HG02852 (cell line): ENCODE data around the gene GRAP.

Source experiments
- ATAC-seq: cut with Tn5 transposase; IDR thresholded peaks from one replicate; pipeline ENCODE4 v1.9.1; 2021; ENCODE audit warnings: mild to moderate bottlenecking, moderate library complexity; ENCODE audit not compliant: unreplicated experiment

Gene GRAP

DNA sequence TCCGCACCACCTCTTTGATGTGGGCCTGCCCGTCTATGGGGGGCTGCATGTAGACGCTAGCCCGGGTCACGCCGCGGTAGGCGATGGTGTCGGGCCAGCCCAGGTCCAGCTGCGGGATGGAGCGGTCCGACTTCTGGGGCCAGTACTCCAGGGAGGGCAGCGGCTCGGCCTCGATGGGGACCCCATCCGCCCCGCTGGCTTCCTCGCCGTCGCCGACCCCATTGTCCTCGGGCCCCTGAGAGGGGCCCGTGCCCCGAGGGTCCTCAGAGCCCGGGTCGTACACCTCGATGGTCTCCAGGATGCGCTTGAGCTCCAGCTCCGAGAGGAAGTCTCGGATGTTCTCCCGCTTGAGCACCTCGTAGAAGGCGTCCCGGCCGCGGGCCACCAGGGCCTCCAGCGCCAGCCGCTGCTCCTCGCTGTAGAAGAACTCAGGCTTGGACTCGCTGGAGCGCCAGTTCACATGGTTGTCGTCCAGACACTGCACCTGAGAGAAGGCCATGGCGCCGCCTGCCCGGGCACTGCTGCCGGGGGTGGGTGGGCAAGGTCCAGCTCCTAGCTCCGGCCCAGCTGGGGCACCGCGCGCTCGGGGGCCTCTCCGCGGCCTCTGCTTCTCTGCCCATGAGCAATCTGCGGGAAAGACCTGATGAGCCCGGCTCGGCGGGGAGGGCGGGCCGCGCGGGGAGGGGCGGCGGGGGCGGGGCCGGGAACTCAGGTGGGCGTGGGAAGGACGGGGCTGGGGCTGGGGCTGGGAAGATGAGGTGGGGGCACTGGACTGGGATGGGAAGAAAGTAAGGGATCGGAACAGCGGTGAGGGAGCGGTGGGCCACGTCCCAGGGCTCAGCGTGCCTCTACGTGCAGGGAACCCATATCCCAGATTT is 43.0 kb downstream of the GRAP start:
- peak; percentile 16 for ATAC-seq

DNA sequence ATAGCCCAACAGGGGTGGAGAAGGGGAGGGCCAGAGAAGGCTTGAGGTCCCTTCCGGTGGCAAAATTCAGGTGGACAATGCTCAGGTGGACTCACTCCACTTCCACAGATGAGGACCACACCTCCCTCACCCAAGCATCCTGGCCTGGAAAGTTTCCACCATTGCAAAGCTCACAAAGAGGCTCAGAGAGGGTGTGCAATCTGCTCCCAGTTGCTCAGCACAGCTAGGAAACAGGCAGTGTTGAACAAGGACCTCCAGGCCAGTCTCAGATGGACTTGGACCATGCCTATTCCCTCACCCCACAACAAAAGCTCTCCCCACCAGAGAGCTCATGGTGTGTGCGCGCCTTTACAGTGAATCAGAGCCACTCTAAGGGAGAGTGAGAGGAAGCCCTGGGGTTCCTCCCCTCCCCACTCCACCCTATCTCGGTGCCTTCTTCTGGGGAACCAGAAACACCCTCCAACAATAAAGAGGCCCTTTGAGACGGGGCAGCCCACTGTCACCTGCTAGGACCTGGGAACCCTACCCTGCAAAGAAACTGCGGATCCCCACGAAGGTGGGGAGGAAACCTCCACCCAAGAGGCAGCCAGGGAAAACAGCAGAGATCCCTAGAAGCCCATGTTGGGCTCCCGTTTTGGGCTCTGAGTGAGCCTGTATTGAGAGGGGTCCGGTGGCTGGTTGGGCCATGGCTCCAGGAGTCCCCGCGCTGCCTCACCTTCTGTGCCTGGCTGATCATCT is 43.8 kb downstream of the GRAP start:
- ATAC-seq: no peak

DNA sequence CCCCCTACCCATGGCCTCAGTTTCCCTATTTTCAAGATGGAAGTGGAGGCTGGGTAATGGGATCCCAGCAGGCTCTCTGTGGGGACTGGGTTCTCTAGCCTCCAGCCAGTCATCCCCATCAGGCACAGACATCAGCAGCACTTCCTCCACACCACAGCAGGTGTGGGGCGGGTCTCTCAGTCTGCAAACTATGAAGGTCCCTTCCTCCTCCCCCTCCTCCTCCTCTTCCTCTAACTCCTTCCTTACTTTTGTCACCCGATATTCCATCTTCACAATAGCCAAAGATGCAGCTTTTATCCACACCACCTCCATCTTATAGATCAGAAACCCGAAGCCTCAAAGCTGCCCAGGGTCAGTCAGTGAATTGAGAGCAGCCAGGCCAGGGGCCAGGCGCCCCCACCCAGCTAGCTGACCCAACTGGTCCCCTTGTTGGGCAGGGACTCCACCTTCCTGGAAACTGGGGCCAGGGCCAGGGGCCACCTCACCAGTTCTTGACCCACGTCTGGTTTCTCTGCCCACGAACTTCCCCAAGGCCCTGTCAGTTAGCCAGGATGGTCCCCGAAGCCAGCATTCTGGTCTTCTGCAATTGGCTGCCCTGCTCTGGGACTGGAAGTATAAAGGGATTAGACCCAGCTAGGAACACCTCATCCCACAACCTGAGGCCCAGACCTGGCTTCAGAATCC is 44.7 kb downstream of the GRAP start:
- no peak for ATAC-seq

DNA sequence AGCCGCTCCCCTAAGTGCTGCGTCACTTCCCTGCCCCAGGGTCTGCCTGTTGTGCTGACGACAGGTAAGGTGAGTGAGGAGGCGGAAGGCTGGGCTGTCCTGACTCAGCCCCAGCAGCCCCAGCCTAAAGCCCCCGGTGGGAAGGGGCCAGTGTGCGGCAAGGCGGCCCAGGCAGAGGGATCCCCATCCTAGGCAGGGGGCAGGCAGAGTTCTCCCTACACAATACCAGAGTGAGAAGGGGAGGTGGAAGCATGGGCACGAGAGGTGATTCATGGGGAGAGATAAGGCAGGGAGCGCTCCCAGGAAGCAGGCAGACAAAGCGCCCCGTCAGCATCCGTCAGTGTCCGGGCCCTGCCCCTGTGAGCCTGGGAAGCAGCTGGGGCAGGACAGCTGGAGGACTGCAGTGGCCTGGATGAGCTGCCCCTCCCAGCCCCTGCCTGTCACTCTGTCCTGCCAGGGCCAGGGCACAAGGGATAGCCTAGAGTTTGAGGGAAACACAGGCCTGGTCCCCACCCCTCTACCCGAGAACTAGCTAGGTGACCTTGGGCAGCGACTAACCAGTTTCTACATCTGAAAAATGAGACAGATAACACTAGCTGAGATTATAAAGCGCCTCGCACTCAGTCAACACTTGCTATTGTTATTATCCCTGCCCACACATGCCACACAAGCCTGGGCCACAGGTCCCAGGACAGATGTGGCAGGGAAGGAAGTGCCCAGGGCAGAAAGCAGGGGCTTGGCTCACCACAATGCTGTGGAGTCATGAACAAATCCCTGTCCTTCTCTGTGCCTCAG is 46.0 kb downstream of the GRAP start:
- no peak for ATAC-seq

DNA sequence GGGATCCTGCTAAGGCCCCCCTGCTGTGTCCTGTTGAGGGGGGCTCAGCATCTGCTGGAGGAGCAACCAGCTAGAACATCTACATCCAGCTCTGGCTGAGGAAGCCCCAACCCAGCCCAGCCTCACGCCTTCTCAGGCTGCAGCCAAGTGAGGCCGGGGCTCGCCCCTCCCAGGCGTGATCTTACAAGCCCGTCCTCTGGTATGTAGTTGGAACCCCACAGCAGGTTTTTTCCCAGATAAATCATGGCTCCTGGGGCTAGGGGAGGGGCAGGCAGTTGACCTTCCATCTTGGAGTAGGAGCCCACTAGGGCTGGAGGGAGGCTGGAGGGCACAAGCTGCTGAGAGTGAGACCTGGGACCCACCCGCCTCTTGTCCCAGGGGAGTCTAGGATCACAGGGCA is 46.8 kb downstream of the GRAP start:
- no peak for ATAC-seq

DNA sequence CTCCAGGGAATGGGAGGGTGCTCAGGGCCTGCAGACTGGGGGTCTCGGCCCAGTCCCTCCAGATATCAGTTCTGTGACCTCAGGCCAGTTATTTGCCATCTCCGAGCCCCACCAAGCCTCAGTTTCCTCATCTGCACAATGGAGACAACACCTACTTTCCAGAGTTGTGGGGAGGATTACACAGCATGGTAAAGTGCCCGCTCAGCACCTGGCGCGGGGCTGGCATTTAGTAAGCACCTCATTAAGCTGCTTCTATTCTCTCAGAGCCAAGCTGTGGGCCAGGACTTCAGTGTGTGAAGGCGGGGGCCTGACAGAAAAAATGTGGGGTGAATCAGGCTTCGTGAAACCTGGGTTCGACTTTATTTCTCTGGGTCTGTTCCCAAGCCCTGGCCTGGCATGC is 47.4 kb downstream of the GRAP start:
- no peak for ATAC-seq

DNA sequence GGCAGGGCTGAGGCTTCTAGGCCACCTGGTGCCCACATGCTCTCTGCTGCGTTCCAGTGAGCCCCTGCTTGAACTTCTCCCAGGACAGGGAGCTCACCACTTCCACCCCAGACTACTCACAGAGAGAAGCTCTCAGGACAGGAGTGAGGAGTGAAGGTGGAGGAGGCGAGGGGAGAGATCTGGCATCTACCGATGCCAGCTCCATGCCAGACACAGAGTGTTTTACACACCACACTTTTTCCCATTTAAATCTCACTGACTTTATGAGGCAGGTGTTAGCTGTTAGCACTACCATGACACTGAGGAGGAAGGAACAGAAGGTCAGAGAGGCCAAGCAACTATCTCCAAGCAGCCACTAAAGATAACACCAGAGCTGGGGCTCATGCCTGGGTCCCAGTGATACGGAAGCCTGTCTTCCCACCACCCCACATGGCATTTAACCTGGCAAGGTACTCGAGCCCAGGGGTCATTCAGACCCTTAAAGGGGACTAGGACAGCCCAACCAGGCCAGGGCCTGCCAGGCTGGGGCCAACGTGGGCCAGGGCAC is 49.0 kb downstream of the GRAP start:
- no peak for ATAC-seq

DNA sequence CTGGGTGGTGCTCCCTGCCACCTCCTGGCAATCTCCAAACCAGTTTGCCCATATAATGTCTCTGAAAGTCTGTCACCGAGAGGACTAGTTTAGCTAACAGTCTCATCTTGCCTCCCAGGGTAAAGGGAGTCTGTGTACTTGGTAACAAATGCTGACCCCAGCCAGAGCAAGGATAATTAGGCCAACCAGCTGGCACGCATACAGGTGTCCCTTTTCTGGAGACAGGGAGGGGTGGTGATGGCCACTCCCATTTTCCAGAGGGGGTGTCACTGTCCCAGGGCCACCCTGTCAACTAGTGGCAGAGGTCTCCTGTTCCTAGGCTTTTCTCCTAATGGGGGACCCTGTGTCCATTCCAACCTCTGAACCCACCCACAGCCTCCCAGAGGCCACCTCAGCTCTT is 50.3 kb downstream of the GRAP start:
- no peak for ATAC-seq

DNA sequence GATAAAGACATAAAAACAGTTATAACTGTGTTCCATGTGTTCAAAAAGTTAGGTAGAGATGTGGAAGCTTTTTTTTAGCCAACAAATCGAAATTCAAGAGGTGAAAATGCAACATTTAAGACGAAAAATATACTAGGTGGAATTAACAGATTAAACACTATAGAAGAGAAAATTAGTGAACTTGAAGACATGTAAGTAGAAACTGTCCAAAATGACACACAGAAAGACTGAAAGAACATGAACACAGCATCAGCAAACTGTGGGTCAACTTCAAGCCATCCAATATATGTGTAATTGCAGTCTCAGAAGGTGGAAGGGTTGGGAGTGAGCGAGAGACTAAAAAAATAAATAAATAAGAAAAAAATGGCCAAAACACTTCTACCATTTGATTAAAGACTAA is 51.5 kb downstream of the GRAP start:
- no peak for ATAC-seq

DNA sequence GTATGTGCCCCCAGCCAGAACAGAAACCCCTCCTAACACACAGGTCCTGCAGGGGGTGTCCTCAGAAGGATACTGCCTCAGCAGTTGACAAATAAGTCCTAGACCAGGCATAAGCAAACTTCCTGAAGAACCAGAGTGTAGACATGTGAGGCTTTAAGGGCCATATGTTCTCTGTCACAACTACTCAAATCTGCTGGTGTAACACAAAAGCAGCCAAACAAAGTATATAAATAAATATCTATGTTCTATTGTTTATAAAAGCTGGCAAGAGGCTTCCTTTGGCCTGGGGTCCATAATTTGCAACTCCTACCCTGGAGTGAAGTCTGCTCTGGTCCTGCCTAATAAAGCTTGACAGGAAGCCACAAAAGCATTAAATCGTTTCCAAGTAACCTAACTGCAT is 52.1 kb downstream of the GRAP start:
- ATAC-seq: no peak

DNA sequence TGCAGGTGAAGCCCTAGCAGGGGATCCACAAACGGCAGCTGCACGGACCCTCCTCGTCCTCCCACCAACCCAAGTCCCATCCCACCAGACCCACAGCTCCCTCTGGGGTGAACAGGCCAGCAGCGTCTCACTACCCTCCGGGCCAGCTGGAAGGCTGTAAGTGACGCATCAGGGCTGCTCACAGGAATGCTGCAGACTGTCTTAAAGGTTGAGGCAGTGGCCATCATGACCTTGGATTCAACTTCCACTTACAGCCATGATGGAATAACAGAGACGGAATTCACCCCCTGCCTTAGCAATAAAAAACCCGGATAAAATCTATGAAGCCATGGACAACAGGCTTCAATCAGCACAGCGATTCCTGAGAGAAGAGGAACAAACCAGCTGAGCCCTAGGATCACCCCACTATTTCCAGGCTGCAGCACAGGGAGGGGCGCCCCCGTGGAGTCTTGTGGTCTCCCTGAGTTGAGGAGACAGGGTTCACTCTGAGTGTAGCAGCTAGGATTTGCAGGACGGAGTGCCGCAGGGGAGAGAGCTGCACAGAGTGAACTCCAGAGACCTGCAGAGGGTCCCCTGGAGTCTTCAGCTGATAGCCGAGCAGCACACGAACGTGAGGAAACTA is 52.7 kb downstream of the GRAP start:
- no peak for ATAC-seq

DNA sequence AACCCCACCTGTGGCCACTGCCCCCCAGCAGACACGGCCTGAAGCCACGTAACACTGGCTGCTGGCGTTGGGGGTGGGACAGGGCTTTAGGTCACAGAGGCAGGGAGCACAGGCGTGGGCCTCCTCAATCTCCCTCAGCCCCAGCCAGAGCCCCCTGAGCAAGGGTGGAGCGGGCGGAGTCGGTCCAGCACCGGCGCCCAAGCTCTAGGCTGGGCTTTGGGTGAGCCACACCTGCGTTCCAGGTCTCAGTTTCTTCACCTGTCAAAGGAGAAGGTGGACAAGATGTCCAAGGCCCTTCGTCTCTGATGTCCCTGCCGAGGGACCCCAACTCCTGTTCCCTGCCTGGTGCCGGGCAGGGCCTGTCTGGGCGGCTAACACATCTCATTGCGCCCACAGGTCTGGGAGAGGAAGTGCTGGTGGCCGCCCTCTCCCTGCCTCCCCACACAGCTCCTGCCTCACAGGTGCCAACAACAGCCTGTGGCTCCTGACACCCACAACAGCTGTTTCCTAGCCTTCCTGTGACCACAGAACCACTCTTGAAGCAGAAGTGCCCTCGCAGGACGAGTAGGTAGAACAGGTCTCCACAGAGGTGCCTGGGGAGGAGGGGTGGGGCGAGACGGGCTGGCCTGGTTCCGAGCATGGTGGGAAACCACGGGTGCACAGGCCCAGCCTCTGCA is 54.2 kb downstream of the GRAP start:
- no peak for ATAC-seq

DNA sequence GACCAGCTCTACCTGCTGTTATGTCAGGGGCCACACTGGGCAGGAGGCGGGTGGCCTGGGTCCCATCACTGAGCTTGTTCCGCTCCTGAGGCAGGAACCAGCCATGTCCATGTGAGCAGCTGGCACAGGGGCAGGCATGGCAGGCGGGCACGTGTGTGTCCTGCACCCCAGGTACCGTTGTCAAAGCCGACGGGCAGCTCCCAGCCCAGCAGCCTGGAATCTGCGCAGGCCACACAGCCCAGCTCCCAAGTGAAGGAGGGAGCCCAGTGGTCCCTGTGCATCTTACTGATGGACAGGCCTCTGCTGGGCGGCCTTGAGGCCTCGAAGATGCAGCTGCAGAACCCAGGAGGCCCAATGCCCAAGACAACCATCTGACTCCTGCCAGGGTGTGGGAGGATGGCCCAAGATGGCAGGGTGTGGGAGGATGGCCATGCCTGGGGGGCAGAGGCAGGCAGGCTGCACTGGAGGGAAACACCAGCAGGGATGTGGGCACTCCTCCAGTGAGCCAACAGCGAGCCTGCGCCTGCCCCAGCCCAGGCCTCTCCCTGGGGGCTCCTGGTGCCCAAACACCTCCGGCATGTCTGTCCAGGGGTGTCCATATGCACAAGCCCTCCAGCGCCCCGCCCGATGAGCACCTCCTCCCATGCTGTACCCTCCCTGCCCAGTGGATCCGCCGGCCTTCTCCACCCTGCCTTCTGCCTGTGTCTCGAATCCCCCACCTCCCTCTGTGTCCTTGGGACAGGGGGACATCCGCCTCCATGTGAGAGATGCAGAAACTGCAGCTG is 55.0 kb downstream of the GRAP start:
- no peak for ATAC-seq

DNA sequence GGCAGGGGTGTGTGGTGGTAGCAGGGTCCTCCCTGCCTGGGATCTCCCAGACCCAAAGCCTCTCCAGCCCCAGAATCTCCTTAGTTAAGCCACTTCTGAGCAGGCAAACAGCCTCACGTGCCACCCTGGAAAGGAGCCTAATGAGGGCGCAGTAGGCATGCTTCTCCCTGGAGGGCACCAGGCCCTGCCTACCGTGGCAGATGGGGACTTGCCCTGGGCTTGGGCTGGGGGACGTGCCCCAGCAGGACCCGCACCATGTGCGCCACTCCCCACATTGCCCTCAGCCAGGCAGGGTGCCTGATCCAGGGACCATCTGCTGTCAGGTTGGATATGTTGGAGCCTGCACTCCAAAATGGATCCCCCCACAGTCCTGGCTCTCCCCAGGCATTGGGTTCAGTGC is 56.4 kb downstream of the GRAP start:
- ATAC-seq: no peak

DNA sequence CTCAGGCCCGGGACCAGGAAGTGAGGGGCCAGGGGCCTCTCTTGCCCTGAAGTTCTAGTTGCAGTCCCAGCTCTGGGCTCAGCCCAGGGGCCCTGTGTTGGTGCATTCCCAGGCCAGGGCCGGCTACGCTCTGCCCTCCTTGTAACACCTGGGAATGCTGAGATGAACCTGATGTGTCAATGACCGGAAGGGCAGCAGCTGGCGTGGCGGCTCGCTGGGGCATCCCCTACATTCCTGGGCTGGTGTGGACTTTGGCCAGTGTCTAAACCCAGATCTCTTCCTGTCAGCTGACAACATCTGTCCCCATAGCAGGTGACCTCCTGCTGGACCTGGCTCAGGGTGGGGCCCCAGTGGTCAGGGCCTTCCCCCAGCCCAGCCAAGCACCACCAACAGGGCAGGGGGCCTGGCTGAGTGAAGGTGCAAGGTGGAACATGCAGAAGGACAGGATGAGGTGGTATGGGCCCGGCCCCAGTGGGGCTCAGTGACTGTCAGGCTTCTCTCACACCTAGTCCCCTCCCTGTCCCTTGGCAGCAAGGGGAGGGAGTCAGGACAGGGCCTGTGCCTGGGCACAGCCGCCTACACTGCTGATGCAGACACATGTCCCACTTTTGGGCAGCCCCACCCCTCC is 58.1 kb downstream of the GRAP start:
- ATAC-seq: no peak

DNA sequence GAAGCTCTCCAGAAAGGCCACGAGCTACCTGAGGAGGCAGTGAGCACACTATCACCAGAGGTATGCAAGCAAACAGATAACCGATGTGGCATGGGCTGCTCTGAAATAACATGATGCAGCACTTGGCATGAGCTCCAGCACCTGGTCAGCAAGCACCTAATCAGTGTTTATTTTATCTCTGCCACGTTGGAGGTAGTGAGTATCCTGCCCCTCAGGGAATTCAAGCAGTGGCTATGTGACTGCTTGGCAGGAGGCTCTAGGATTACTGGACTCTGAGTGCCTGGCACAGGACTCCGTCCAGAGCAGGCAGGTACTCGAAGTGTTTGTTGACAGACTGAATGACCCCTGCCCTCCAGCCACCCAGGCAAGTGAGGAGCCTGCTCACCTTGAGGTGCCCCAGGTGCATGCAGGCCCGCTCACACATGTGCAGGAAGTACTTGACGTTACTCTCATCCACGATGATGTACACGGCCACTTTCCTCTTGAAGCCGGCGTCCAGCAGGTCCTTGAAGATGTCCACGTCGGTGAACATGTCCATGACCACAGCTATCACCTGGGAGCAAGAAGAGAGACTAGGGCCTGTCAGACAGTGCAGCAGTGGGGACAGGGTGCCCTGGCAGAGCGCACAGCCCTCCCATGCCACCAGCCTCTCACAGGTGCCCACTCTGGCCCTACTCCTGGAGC is 58.8 kb downstream of the GRAP start:
- no peak for ATAC-seq

DNA sequence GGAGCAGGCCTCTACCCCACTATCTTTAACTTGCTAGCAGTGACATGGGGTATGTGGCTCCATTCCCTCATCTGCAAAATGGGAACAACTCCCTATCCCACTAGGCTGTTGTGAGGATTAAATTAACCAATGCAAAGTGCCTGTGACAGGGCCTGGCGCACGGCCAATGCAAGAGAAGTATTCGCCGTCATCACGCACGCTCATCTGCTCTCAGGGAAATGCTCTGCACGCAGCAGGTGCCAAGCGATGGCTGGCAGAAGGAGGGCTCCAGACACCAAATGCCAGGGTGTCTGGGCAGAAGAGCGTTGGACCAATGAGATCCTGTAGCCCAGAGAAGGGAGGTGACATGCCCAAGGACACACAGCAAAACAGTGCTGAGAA is 59.5 kb downstream of the GRAP start:
- no peak for ATAC-seq
